Measurements from ENCODE around the gene CAMTA1.

DNA sequence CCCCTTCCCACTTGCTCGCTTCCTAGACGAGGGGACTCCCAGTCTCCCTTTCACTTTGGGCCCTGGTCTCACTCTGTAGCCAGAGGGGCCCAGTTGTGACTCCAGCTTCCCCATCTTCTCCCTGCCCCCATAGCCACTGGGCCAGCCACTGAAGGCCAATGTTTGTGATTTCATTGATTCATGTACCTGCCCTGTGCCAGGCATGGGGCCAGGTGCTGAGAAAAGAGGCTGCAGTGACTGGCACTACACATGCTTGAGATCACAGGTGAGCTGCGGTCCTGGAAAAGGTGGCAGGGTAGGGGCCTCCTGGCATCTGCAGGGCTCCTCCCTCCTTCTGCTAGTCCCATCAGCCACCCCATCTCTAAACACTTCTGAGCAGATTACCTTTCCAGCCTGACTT is 640.5 kb downstream of the CAMTA1 start:
- TF ChIP-seq, protein P1, sequence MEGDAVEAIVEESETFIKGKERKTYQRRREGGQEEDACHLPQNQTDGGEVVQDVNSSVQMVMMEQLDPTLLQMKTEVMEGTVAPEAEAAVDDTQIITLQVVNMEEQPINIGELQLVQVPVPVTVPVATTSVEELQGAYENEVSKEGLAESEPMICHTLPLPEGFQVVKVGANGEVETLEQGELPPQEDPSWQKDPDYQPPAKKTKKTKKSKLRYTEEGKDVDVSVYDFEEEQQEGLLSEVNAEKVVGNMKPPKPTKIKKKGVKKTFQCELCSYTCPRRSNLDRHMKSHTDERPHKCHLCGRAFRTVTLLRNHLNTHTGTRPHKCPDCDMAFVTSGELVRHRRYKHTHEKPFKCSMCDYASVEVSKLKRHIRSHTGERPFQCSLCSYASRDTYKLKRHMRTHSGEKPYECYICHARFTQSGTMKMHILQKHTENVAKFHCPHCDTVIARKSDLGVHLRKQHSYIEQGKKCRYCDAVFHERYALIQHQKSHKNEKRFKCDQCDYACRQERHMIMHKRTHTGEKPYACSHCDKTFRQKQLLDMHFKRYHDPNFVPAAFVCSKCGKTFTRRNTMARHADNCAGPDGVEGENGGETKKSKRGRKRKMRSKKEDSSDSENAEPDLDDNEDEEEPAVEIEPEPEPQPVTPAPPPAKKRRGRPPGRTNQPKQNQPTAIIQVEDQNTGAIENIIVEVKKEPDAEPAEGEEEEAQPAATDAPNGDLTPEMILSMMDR (IDR thresholded peaks at IDR 0.05; ENCODE audit: poor library complexity): no peak
- TF ChIP-seq EZH2 (IDR thresholded peaks at IDR 0.05; ENCODE audit: borderline replicate concordance) (no peak), EZH2phosphoT487 (IDR thresholded peaks at IDR 0.05; ENCODE audit: low read depth, severe bottlenecking, unreplicated experiment) (no peak)

Measured in hepatocyte (in vitro differentiated cells).